Endothelial cell of umbilical vein (primary cell): ENCODE results near the gene FOXRED1.

Source experiments
- EZH2 ChIP-seq: IDR thresholded peaks from 2 replicates; pipeline ENCODE4 v1.6.1; 2012; ENCODE audit warnings: borderline replicate concordance, low read depth, mild to moderate bottlenecking, moderate library complexity, low read length, inconsistent platforms; ENCODE audit not compliant: severe bottlenecking
- FOS ChIP-seq: IDR thresholded peaks from 2 replicates; pipeline ENCODE4 v1.6.1; 2011; ENCODE audit warnings: mild to moderate bottlenecking, low read length, moderate library complexity, borderline replicate concordance; ENCODE audit not compliant: insufficient read depth
- GATA2 ChIP-seq: IDR thresholded peaks from 2 replicates; pipeline ENCODE4 v1.7.0; 2011; ENCODE audit warnings: low read depth, mild to moderate bottlenecking, moderate library complexity, mixed read lengths, low read length; ENCODE audit not compliant: insufficient read length, insufficient read depth
- JUN ChIP-seq: IDR thresholded peaks from 2 replicates; pipeline ENCODE4 v1.6.1; 2011; ENCODE audit warnings: borderline replicate concordance, low read depth; ENCODE audit not compliant: insufficient read length, insufficient read depth
- MYC ChIP-seq: IDR thresholded peaks from one replicate; pipeline ENCODE4 v1.6.1; 2011; ENCODE audit warnings: mild to moderate bottlenecking, low read depth, low read length
- POLR2A ChIP-seq: IDR thresholded peaks from 2 replicates; pipeline ENCODE4 v1.6.1; 2012; ENCODE audit warnings: low read depth, mild to moderate bottlenecking, control low read depth, low read length
- POLR2AphosphoS5 ChIP-seq: IDR thresholded peaks from 2 replicates; pipeline ENCODE4 v1.6.1; 2012; ENCODE audit warnings: low read depth, mild to moderate bottlenecking, control low read depth, low read length, moderate library complexity; ENCODE audit not compliant: insufficient read depth
- TF ChIP-seq, protein P1 (sequence below), 2 donors: IDR thresholded peaks; 1 replicate in 1 of 2; 2 replicates in 1 of 2; pipeline ENCODE4 v1.5.1; 2011; ENCODE audit warnings: low read length in 2 of 2, mild to moderate bottlenecking in 2 of 2, moderate library complexity in 2 of 2, control low read depth in 1 of 2, inconsistent platforms in 1 of 2, low read depth in 1 of 2; ENCODE audit not compliant: insufficient read depth in 1 of 2; ENCODE audit errors: extremely low read depth in 1 of 2
- TF ChIP-seq, protein P2 (sequence below): IDR thresholded peaks from 2 replicates; pipeline ENCODE4 v1.6.1; 2011; ENCODE audit not compliant: insufficient read depth, insufficient read length

DNA sequence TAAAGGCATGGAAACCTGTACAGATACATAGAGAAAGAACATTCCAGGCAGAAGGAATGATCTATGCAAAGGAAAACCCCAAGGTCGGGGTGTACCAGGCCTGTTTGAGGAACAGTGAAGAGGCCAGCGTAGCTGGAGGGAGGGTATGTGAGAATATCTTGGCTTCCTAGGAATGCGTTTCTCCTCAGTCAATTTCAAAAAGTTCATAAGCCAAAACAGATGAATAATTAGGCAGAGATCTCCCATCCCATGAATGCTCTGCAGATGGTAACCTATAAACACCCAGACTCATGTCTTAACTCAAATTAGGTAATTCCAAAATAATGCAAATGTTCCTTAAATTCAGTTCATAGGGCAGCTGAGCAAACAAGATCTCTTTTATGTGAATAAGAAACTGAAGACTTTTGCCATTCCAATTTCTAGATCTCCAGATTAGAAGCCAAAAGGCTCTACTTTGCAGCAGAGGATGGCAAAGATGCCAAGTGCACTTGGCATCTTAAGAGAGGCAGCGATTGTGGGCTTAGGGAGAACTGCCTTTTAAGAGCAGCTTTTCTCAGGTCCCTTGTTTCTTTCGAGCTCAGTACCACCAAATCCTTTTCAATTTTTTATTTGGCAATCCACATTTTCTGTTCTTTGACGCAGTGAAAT is 44.2 kb upstream of the FOXRED1 start:
- no peak for TF ChIP-seq EZH2
- no peak for TF ChIP-seq POLR2A
- TF ChIP-seq, protein P1, sequence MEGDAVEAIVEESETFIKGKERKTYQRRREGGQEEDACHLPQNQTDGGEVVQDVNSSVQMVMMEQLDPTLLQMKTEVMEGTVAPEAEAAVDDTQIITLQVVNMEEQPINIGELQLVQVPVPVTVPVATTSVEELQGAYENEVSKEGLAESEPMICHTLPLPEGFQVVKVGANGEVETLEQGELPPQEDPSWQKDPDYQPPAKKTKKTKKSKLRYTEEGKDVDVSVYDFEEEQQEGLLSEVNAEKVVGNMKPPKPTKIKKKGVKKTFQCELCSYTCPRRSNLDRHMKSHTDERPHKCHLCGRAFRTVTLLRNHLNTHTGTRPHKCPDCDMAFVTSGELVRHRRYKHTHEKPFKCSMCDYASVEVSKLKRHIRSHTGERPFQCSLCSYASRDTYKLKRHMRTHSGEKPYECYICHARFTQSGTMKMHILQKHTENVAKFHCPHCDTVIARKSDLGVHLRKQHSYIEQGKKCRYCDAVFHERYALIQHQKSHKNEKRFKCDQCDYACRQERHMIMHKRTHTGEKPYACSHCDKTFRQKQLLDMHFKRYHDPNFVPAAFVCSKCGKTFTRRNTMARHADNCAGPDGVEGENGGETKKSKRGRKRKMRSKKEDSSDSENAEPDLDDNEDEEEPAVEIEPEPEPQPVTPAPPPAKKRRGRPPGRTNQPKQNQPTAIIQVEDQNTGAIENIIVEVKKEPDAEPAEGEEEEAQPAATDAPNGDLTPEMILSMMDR (IDR thresholded peaks at IDR 0.05; ENCODE audit: extremely low read depth in 1 of 2, insufficient read depth in 1 of 2, low read depth in 1 of 2, low read length in 2 of 2): no peak
- TF ChIP-seq, protein P2, sequence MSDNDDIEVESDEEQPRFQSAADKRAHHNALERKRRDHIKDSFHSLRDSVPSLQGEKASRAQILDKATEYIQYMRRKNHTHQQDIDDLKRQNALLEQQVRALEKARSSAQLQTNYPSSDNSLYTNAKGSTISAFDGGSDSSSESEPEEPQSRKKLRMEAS: no peak
- no peak for TF ChIP-seq FOS
- no peak for TF ChIP-seq MYC
- no peak for TF ChIP-seq POLR2AphosphoS5
- TF ChIP-seq GATA2: no peak
- no peak for TF ChIP-seq JUN
